OCI-LY1 (cell line): ENCODE data around the gene SH3BGRL2.

Source experiments
- H2AFZ ChIP-seq: fragments of 200-600 bp; sonication (generic), shearing (Covaris generic); 2 replicates; pipeline ENCODE4 v1.6.0; 2014; ENCODE audit warnings: antibody characterized with exemption, mild to moderate bottlenecking, low read length
- H3F3A ChIP-seq: fragments of 200-600 bp; sonication (generic), shearing (Covaris generic); 2 replicates; pipeline ENCODE4 v1.6.0; 2014; ENCODE audit warnings: mild to moderate bottlenecking, antibody characterized with exemption, low read length, moderate library complexity; ENCODE audit not compliant: insufficient read depth
- H3K27ac ChIP-seq: fragments of 200-600 bp; sonication (generic); 2 replicates; pipeline ENCODE4 v1.5.1; 2014; ENCODE audit warnings: low read length, mixed run types, mild to moderate bottlenecking, low read depth; ENCODE audit not compliant: poor library complexity, severe bottlenecking
- H3K27me3 ChIP-seq: fragments of 200-600 bp; sonication (generic); 2 replicates; pipeline ENCODE4 v1.6.0; 2014; ENCODE audit warnings: antibody characterized with exemption, mild to moderate bottlenecking, low read length, moderate library complexity; ENCODE audit not compliant: insufficient read depth
- H3K36me3 ChIP-seq: fragments of 200-600 bp; sonication (generic); 2 replicates; pipeline ENCODE4 v1.6.1; 2014; ENCODE audit warnings: mild to moderate bottlenecking, antibody characterized with exemption, low read length, moderate library complexity, mixed read lengths; ENCODE audit not compliant: insufficient read depth
- H3K4me1 ChIP-seq: fragments of 200-600 bp; sonication (generic); 2 replicates; pipeline ENCODE4 v1.5.1; 2014; ENCODE audit warnings: mild to moderate bottlenecking, low read length, moderate library complexity; ENCODE audit not compliant: insufficient read depth, severe bottlenecking
- H3K4me2 ChIP-seq: fragments of 200-600 bp; sonication (generic), shearing (Covaris generic); 2 replicates; pipeline ENCODE4 v1.6.1; 2014; ENCODE audit warnings: low read length
- H3K4me3 ChIP-seq: fragments of 200-600 bp; sonication (generic); 2 replicates; pipeline ENCODE4 v1.5.1; 2014; ENCODE audit warnings: low read length, low read depth, mild to moderate bottlenecking, mixed read lengths; ENCODE audit not compliant: poor library complexity, severe bottlenecking
- H3K79me2 ChIP-seq: fragments of 200-600 bp; shearing (Covaris generic); 2 replicates; pipeline ENCODE4 v1.6.1; 2016; ENCODE audit warnings: mixed run types, low read length, mixed read lengths; ENCODE audit not compliant: insufficient read depth
- H3K9ac ChIP-seq: fragments of 200-600 bp; sonication (generic), shearing (Covaris generic); 2 replicates; pipeline ENCODE4 v1.6.1; 2014; ENCODE audit warnings: mild to moderate bottlenecking, low read length, mixed read lengths
- H3K9me2 ChIP-seq: fragments of 200-600 bp; sonication (generic), shearing (Covaris generic); 2 replicates; pipeline ENCODE4 v1.6.1; 2014; ENCODE audit warnings: low read depth, mild to moderate bottlenecking, low read length, mixed read lengths
- H3K9me3 ChIP-seq: fragments of 200-600 bp; shearing (Covaris generic); 2 replicates; pipeline ENCODE4 v1.6.1; 2014; ENCODE audit warnings: low read length, mixed read lengths
- H4K20me1 ChIP-seq: fragments of 200-600 bp; sonication (generic), shearing (Covaris generic); 2 replicates; pipeline ENCODE4 v1.6.0; 2016; ENCODE audit warnings: mild to moderate bottlenecking, low read length; ENCODE audit not compliant: insufficient read depth
- EZH2 ChIP-seq: fragments of 200-600 bp; sonication (generic), shearing (Covaris generic); IDR thresholded peaks from 2 replicates; pipeline ENCODE4 v1.8.0; 2017; ENCODE audit warnings: borderline replicate concordance, mixed run types, mild to moderate bottlenecking, antibody characterized with exemption, low read length, moderate library complexity, mixed read lengths
- TF ChIP-seq, protein P1 (sequence below): fragments of 200-600 bp; sonication (generic), shearing (Covaris generic); IDR thresholded peaks from 2 replicates; pipeline ENCODE4 v1.5.1; 2017; ENCODE audit warnings: mild to moderate bottlenecking, antibody characterized with exemption, low read length, moderate library complexity, mixed read lengths

The SH3BGRL2 gene

GRCh38 chr6:79712616-79713135 is 81.5 kb downstream of the SH3BGRL2 start:
- Histone ChIP-seq H4K20me1 (no peaks in the 10 kb centered on the region), H3K4me1 (no peaks in the 10 kb centered on the region), H3K9me3 (no peaks in the 10 kb centered on the region), H3K9ac (no peak overlapping the region), H3K4me2 (no peak overlapping the region), H3K27ac (no peak overlapping the region), H2AFZ (no peak overlapping the region), H3K9me2 (no peaks in the 10 kb centered on the region), H3K36me3 (no peaks in the 10 kb centered on the region), H3K79me2 (no peaks in the 10 kb centered on the region), H3K4me3 (no peak overlapping the region), H3F3A (no peaks in the 10 kb centered on the region), H3K27me3 (no peaks in the 10 kb centered on the region; the same call in 1 of the 2 replicates)
- TF ChIP-seq EZH2 = no peak
- TF ChIP-seq, protein P1, sequence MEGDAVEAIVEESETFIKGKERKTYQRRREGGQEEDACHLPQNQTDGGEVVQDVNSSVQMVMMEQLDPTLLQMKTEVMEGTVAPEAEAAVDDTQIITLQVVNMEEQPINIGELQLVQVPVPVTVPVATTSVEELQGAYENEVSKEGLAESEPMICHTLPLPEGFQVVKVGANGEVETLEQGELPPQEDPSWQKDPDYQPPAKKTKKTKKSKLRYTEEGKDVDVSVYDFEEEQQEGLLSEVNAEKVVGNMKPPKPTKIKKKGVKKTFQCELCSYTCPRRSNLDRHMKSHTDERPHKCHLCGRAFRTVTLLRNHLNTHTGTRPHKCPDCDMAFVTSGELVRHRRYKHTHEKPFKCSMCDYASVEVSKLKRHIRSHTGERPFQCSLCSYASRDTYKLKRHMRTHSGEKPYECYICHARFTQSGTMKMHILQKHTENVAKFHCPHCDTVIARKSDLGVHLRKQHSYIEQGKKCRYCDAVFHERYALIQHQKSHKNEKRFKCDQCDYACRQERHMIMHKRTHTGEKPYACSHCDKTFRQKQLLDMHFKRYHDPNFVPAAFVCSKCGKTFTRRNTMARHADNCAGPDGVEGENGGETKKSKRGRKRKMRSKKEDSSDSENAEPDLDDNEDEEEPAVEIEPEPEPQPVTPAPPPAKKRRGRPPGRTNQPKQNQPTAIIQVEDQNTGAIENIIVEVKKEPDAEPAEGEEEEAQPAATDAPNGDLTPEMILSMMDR = no peak

DNA sequence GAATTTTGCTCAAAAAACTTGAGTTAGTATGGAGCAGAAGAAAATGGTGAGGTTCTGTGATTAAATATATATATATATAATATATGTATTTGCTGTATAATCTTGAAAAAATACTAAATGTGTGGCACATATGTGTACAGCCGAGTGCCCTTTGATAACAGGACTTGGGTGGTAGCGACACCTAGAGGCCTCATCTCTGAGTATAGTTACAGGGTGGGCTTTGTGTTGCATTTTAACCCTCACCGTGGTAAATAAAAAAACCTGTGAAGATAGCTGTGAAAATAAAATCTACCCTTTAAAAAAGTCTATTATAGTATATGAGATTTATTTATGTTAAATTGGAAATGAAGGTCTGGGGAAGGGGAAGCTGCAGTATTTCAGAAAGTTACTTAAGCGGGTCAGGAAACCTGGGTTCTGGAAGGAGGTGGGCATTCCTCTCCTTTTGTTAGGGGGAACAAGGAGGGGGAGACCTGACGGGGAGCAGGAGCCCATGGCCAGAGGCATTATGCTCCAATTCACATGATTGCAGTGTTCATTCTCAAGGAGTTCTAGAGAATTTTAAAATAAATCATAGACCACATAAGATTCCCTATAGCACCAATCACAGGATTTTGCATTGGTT is 82.7 kb downstream of the SH3BGRL2 start:
- TF ChIP-seq EZH2 = no peak
- TF ChIP-seq, protein P1 = peak; percentile 57
- Histone ChIP-seq H3F3A (no peaks in the 10 kb centered on the region), H3K9ac (no peak overlapping the region), H3K9me2 (no peaks in the 10 kb centered on the region), H3K79me2 (no peaks in the 10 kb centered on the region), H3K4me3 (no peak overlapping the region), H3K36me3 (no peaks in the 10 kb centered on the region), H3K9me3 (no peaks in the 10 kb centered on the region), H3K27me3 (no peaks in the 10 kb centered on the region; the same call in 1 of the 2 replicates), H3K4me1 (no peaks in the 10 kb centered on the region), H2AFZ (no peak overlapping the region), H3K4me2 (no peak overlapping the region), H4K20me1 (no peaks in the 10 kb centered on the region), H3K27ac (no peak overlapping the region)

GRCh38 chr6:79717989-79718388 is 86.9 kb downstream of the SH3BGRL2 start:
- no peaks in the 10 kb centered on the region for H3K4me1 ChIP-seq
- no peak for TF ChIP-seq EZH2
- TF ChIP-seq, protein P1 = no peak
- no peaks in the 10 kb centered on the region for H3K9me3 ChIP-seq
- H3K9me2 ChIP-seq = no peaks in the 10 kb centered on the region
- H3K36me3 ChIP-seq = no peaks in the 10 kb centered on the region
- H3K27ac ChIP-seq = no peak overlapping the region
- H3K79me2 ChIP-seq = no peaks in the 10 kb centered on the region
- H3K4me3 ChIP-seq = no peak overlapping the region
- no peaks in the 10 kb centered on the region; the same call in 1 of the 2 replicates for H3K27me3 ChIP-seq
- no peak overlapping the region for H3K9ac ChIP-seq
- no peak overlapping the region for H2AFZ ChIP-seq
- no peak overlapping the region for H3K4me2 ChIP-seq
- H3F3A ChIP-seq = no peaks in the 10 kb centered on the region
- H4K20me1 ChIP-seq = no peaks in the 10 kb centered on the region
